Suprapubic skin (tissue), 3 donors: ENCODE measurements around the gene ST3GAL4.

ENCODE experiments used
- CTCF ChIP-seq, 2 donors: fragments of 200-600 bp in 1 of 2; fragments of 450-650 bp in 1 of 2; sonication (generic) in 1 of 2; IDR thresholded peaks; one replicate each; pipeline ENCODE4 v1.5.1; 2016 to 2019; ENCODE audit warnings: antibody characterized with exemption in 2 of 2, mild to moderate bottlenecking in 1 of 2, moderate library complexity in 1 of 2
- EP300 ChIP-seq: sonication (generic); formaldehyde crosslinking; IDR thresholded peaks from one replicate; pipeline ENCODE4 v1.6.1; 2017; ENCODE audit warnings: antibody characterized with exemption
- POLR2A ChIP-seq, 2 donors: fragments of 450-650 bp; IDR thresholded peaks; one replicate each; pipeline ENCODE4 v1.6.1; 2017; ENCODE audit warnings: antibody characterized with exemption in 2 of 2, mild to moderate bottlenecking in 2 of 2, moderate library complexity in 2 of 2

DNA sequence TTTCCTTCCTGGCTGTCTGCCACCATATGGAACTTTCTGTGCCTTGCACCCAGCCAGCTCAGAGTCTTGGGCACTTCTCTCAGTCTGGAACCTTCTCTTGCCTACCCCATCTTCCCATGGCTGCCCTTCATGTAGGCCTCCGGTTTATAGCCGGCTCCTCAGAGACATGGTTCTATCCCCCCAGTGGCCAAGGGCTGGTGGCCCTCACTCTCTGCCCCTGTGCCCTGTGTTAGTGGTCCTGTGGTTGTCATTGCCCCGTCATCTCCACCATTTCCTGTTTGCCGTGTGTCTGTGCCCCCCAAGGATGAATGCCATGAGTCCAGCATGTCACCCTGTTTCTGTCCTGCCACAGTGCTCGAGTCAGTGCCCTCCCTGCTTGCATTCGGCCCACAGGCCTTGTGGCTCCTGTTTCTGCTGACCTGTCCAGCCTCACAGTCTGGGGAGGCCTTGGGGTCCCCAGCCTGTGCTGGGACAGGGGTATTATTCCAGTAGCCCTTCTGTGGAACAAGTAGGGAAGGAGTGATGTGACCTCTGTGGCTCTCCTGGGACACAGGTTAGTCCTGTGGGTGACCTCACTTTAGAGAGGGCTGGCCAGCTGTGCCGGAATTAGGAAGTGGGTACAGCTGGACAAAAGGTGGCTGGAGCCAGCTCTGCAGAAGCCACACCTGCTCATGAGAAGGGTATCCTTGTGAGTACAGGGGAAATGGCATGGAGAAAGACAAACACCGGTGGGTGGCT, 30.7 kb downstream of the ST3GAL4 start:
- TF ChIP-seq CTCF (IDR thresholded peaks at IDR 0.05), result no peak
- TF ChIP-seq POLR2A (IDR thresholded peaks at IDR 0.05), result no peak
- TF ChIP-seq EP300, result no peak
